AG04450 (cell line): ENCODE data around the gene TLE2. TPM values are rescaled to one million over a fixed set of nuclear protein-coding genes. Genes with fewer than 3 reads are reported as not detected.
A peak's percentile ranks its signal among the peaks of the same experiment; 100 is the strongest.

Experiments
- CTCF ChIA-PET: fragments of 300-600, 350-600 bp; formaldehyde crosslinking; extraction: SDS; loops from one replicate; lab custom pipeline; 2022; ENCODE audit warnings: antibody characterized with exemption, inconsistent platforms; lab: Charles Lee
- POLR2A ChIA-PET: fragments of 350-600 bp; formaldehyde crosslinking; extraction: SDS; loops from one replicate; lab custom pipeline; 2021; ENCODE audit warnings: antibody characterized with exemption, inconsistent platforms; lab: Yijun Ruan, JAX
- DNase-seq: peaks from one replicate; pipeline ENCODE4 v3.0.0-alpha.2; 2011; ENCODE audit warnings: low read depth, low spot score
- H3K27ac ChIP-seq: one replicate; pipeline ENCODE4 v1.5.1; 2012; ENCODE audit warnings: low read depth, low read length, control low read depth
- H3K27me3 ChIP-seq: one replicate; pipeline ENCODE4 v1.6.0; 2012; ENCODE audit warnings: low read length; ENCODE audit not compliant: control insufficient read depth, insufficient read depth
- H3K4me3 ChIP-seq: 2 replicates; pipeline ENCODE4 v1.5.1; 2011; ENCODE audit warnings: mild to moderate bottlenecking, low read depth, low read length, control low read depth
- H3K9me3 ChIP-seq: 2 replicates; pipeline ENCODE4 v1.5.1; 2012; ENCODE audit warnings: low read length; ENCODE audit not compliant: control insufficient read depth, insufficient read depth
- polyA plus RNA-seq: library from polyadenylated mRNA; depleted of rRNA; stranded (reverse); fragments of >200 nt; gene quantifications from 2 replicates; pipeline ENCODE4 v1.2.3, GENCODE V29; 2011
- TF ChIP-seq, protein P1 (sequence below): IDR thresholded peaks from 2 replicates; pipeline ENCODE4 v1.5.1; 2011; ENCODE audit warnings: low read depth, low read length, control low read depth, inconsistent platforms

The TLE2 gene
- polyA plus RNA-seq, 1 experiment = 0.47 TPM

DNA sequence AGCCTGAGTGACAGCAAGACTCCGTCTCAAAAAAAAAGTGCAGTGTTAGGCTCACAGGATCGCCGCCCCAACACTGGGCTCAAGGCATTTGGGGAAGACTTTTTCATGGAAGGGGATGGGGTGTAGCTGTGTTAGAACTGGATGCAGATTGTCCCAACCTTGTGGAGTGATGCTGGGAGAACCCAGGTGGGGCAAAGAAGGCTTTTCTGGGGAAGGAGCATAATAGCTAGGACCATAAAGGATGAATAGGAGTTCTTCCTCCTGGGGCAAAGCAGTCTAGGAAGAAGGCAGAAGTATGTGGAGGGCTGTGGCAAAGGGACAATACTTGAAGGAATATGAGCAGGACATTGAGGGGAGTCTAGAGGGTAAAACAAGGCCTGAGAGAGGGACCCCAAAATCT, 40.5 kb downstream of the TLE2 start:
- ChIA-PET CTCF (no interaction called here), POLR2A (no interaction called here)
- no peak for DNase-seq
- H3K9me3 ChIP-seq = no peaks in the 10 kb centered on the region
- H3K27me3 ChIP-seq = peaks cover 13% of the 10 kb centered on the region
- no peak overlapping the region for H3K4me3 ChIP-seq
- H3K27ac ChIP-seq = no peak overlapping the region
- TF ChIP-seq, protein P1, sequence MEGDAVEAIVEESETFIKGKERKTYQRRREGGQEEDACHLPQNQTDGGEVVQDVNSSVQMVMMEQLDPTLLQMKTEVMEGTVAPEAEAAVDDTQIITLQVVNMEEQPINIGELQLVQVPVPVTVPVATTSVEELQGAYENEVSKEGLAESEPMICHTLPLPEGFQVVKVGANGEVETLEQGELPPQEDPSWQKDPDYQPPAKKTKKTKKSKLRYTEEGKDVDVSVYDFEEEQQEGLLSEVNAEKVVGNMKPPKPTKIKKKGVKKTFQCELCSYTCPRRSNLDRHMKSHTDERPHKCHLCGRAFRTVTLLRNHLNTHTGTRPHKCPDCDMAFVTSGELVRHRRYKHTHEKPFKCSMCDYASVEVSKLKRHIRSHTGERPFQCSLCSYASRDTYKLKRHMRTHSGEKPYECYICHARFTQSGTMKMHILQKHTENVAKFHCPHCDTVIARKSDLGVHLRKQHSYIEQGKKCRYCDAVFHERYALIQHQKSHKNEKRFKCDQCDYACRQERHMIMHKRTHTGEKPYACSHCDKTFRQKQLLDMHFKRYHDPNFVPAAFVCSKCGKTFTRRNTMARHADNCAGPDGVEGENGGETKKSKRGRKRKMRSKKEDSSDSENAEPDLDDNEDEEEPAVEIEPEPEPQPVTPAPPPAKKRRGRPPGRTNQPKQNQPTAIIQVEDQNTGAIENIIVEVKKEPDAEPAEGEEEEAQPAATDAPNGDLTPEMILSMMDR = no peak

DNA sequence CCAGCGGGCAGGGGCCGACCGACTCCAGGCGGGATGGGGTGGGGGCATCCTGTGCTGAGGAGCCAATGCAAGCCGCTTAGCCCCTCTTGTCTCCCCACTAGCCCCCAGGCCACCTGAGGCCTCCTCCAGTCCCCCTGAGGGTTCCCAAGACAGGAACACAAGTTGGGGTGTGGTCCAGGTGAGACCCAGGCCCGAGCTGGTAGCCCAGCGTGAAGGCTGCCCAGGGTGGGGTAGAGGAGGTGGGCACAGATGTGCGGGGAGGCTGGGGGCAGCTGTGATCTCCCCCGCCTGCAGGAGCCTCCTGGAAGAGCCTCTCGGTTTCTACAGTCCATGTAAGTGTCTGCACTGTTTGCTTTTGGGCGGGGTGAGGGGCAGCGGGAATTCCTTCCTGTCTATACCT, 41.3 kb downstream of the TLE2 start:
- Histone ChIP-seq H3K4me3 (no peak overlapping the region), H3K27ac (no peak overlapping the region), H3K27me3 (peaks cover 13% of the 10 kb centered on the region), H3K9me3 (no peaks in the 10 kb centered on the region)
- TF ChIP-seq, protein P1 = no peak
- no peak for DNase-seq
- ChIA-PET POLR2A (no interaction called here), CTCF (no interaction called here)

GRCh38 chr19:2986951-2987524, 42.0 kb downstream of the TLE2 start:
- DNase-seq = no peak
- Histone ChIP-seq H3K4me3 (no peak overlapping the region), H3K27ac (no peak overlapping the region), H3K27me3 (peaks cover 13% of the 10 kb centered on the region), H3K9me3 (no peaks in the 10 kb centered on the region)
- POLR2A ChIA-PET = interaction anchor here (0.6 kb wide), 1 partner anchor 92 kb away, joined by 3 read pairs; no protein-coding TSS in a partner anchor
- TF ChIP-seq, protein P1 = no peak
- CTCF ChIA-PET = no interaction called here

- DNase-seq = no peak
Measured at GRCh38 chr19:2984215-2984528, 44.9 kb downstream of the TLE2 start.

More at GRCh38 chr19:2984215-2984528, 44.9 kb downstream of the TLE2 start:
- POLR2A ChIA-PET = no interaction called here
- TF ChIP-seq, protein P1 = no peak
- peaks cover 13% of the 10 kb centered on the region for H3K27me3 ChIP-seq
- CTCF ChIA-PET = interaction anchor here (0.6 kb wide), 1 partner anchor 49 kb away, joined by 4 read pairs; no protein-coding TSS in a partner anchor
- no peak overlapping the region for H3K27ac ChIP-seq
- peak overlapping the region; percentile 57 for H3K4me3 ChIP-seq
- no peaks in the 10 kb centered on the region for H3K9me3 ChIP-seq
